IMR-90 (cell line): Measurements from ENCODE around the gene CNGB1. TPM values are rescaled to one million over a fixed set of nuclear protein-coding genes. Genes with fewer than 3 reads are reported as not detected.

Experiments
- ATAC-seq: fragments of 200-7000 bp; cut with Tn5 transposase; 2 replicates; pipeline ENCODE4 v1.9.1; 2020; ENCODE audit warnings: low read depth, mild to moderate bottlenecking, moderate library complexity
- BruUV-seq: library from RNA; stranded (reverse); fragments of 400-500 nt; replicated peaks from 2 replicates; lab custom pipeline; 2021; lab: Mats Ljungman, UMichigan
- CTCF ChIA-PET: fragments of 300-600 bp; formaldehyde crosslinking; extraction: SDS; loops from one replicate; lab custom pipeline; 2021; ENCODE audit warnings: antibody characterized with exemption; lab: Yijun Ruan, JAX
- POLR2A ChIA-PET: fragments of 300-600 bp; sonication (Branson Sonifier 250); formaldehyde crosslinking; loops from one replicate; lab custom pipeline; 2022; ENCODE audit warnings: antibody characterized with exemption; ENCODE audit not compliant: unreplicated experiment; lab: Charles Lee
- DNase-seq: peaks from one replicate; pipeline ENCODE4 v3.0.0; 2013
- H2AFZ ChIP-seq: replicated peaks from 2 replicates; pipeline ENCODE3; 2013; ENCODE audit warnings: low read length, mild to moderate bottlenecking; ENCODE audit not compliant: poor library complexity
- H2AK5ac ChIP-seq: 2 replicates; pipeline ENCODE4 v1.6.1; 2013; ENCODE audit warnings: low read depth, low read length, inconsistent platforms
- H2AK9ac ChIP-seq: replicated peaks from 2 replicates; pipeline ENCODE3; 2013; ENCODE audit warnings: mild to moderate bottlenecking, low read depth, low read length, moderate library complexity; ENCODE audit not compliant: poor library complexity
- H2BK120ac ChIP-seq: 2 replicates; pipeline ENCODE4 v1.6.1; 2013; ENCODE audit warnings: low read depth, low read length, inconsistent platforms
- H2BK15ac ChIP-seq: 3 replicates; pipeline ENCODE4 v1.6.1; 2013; ENCODE audit warnings: low read depth, low read length, inconsistent platforms
- H2BK20ac ChIP-seq: 2 replicates; pipeline ENCODE4 v1.6.1; 2013; ENCODE audit warnings: low read depth, mild to moderate bottlenecking, inconsistent platforms, low read length, moderate library complexity
- H2BK5ac ChIP-seq: 2 replicates; pipeline ENCODE4 v1.6.1; 2013; ENCODE audit warnings: mild to moderate bottlenecking, low read depth, low read length, inconsistent platforms; ENCODE audit not compliant: poor library complexity, severe bottlenecking
- H3K14ac ChIP-seq: replicated peaks from 2 replicates; pipeline ENCODE4 v1.6.1; 2013; ENCODE audit warnings: low read depth, low read length, inconsistent platforms
- H3K18ac ChIP-seq: 2 replicates; pipeline ENCODE4 v1.6.1; 2013; ENCODE audit warnings: low read depth, low read length, control low read depth
- H3K23ac ChIP-seq: 2 replicates; pipeline ENCODE4 v1.6.1; 2013; ENCODE audit warnings: low read depth, low read length, inconsistent platforms
- H3K27ac ChIP-seq: 2 replicates; pipeline ENCODE4 v1.5.1; 2013; ENCODE audit warnings: mild to moderate bottlenecking, control low read depth, low read length; ENCODE audit not compliant: insufficient read depth
- H3K27me3 ChIP-seq: 2 replicates; pipeline ENCODE4 v1.6.1; 2013; ENCODE audit warnings: low read length; ENCODE audit not compliant: control insufficient read depth, insufficient read depth
- H3K36me3 ChIP-seq: 2 replicates; pipeline ENCODE4 v1.6.1; 2013; ENCODE audit warnings: low read length, mixed read lengths; ENCODE audit not compliant: control insufficient read depth, insufficient read depth
- H3K4ac ChIP-seq: 2 replicates; pipeline ENCODE4 v1.6.1; 2013; ENCODE audit warnings: low read depth, low read length, inconsistent platforms
- H3K4me1 ChIP-seq: 2 replicates; pipeline ENCODE4 v1.6.1; 2013; ENCODE audit warnings: low read length, mixed read lengths; ENCODE audit not compliant: control insufficient read depth, insufficient read depth
- H3K4me2 ChIP-seq: 2 replicates; pipeline ENCODE4 v1.6.1; 2013; ENCODE audit warnings: low read depth, mild to moderate bottlenecking, control low read depth, low read length, moderate library complexity
- H3K4me3 ChIP-seq: 2 replicates; pipeline ENCODE4 v1.5.1; 2013; ENCODE audit warnings: low read depth, mild to moderate bottlenecking, control low read depth, low read length, moderate library complexity; ENCODE audit not compliant: insufficient read depth
- H3K56ac ChIP-seq: 2 replicates; pipeline ENCODE4 v1.6.1; 2013; ENCODE audit warnings: low read length, inconsistent platforms; ENCODE audit not compliant: insufficient read depth; ENCODE audit errors: extremely low read depth
- H3K79me1 ChIP-seq, 2 experiments: 2 replicates each; pipeline ENCODE4 v1.6.1; 2013; ENCODE audit warnings: low read length in 2 of 2, inconsistent platforms in 1 of 2, low read depth in 1 of 2
- H3K9ac ChIP-seq: 2 replicates; pipeline ENCODE4 v1.6.1; 2013; ENCODE audit warnings: low read depth, low read length, control low read depth
- H3K9me1 ChIP-seq: 2 replicates; pipeline ENCODE4 v1.6.1; 2013; ENCODE audit warnings: low read length, inconsistent platforms; ENCODE audit not compliant: insufficient read depth
- H3K9me3 ChIP-seq: 2 replicates; pipeline ENCODE4 v1.6.1; 2013; ENCODE audit warnings: low read length; ENCODE audit not compliant: control insufficient read depth, insufficient read depth
- H4K20me1 ChIP-seq: 2 replicates; pipeline ENCODE4 v1.6.1; 2013; ENCODE audit warnings: low read length, inconsistent platforms; ENCODE audit not compliant: insufficient read depth
- H4K5ac ChIP-seq: 2 replicates; pipeline ENCODE4 v1.6.1; 2013; ENCODE audit warnings: mild to moderate bottlenecking, low read depth, low read length, control low read depth
- H4K8ac ChIP-seq, 2 experiments: 2 replicates each; pipeline ENCODE4 v1.6.1; 2013; ENCODE audit warnings: low read depth in 2 of 2, low read length in 2 of 2, control low read depth in 1 of 2, inconsistent platforms in 1 of 2
- H4K91ac ChIP-seq: 2 replicates; pipeline ENCODE4 v1.6.1; 2013; ENCODE audit warnings: low read depth, low read length, inconsistent platforms; ENCODE audit not compliant: insufficient read depth
- MAZ ChIP-seq: IDR thresholded peaks from 2 replicates; pipeline ENCODE4 v1.6.1; 2012; ENCODE audit warnings: low read depth, mild to moderate bottlenecking, low read length, improper control_type of control experiment, moderate library complexity, borderline replicate concordance
- NFE2L2 ChIP-seq: fragments of 150-350 bp; IDR thresholded peaks from 2 replicates; pipeline ENCODE4 v1.6.1; 2016; ENCODE audit warnings: low read depth, mild to moderate bottlenecking, low read length
- WGBS, 2 experiments: methylation state at CpG; one replicate each; pipeline versions ENCODE4 v1.1.5 to v1.1.7; 2013; ENCODE audit warnings: missing lambda C conversion rate in 2 of 2; ENCODE audit not compliant: insufficient read length in 1 of 2; ENCODE audit errors: extremely low coverage in 2 of 2; 5-methylcytosine and 5-hydroxymethylcytosine counted together
- dilution Hi-C: fragments of 300-500 bp; cut with HindIII; formaldehyde crosslinking; loops from one replicate; pipeline ENCODE4 v1.14.3; 2018; ENCODE audit warnings: low sequenced_read_pairs; ENCODE audit not compliant: unreplicated experiment
- in situ Hi-C: fragments of 300-500 bp; cut with MboI; formaldehyde crosslinking; loops from 3 replicates; pipeline ENCODE4 v1.14.3; 2019; ENCODE audit warnings: low sequenced_read_pairs, inconsistent platforms, mixed read lengths
- intact Hi-C: fragments of 100-400 bp; cut with micrococcal nuclease; formaldehyde crosslinking; loops from 2 replicates; pipeline ENCODE4 v1.10.0; 2022
- polyA plus RNA-seq, 3 experiments: library from polyadenylated mRNA; depleted of rRNA; stranded (reverse); fragments of >200 nt; gene quantifications; 2 replicates each; pipeline ENCODE4 v1.2.3, GENCODE V29; 2012; ENCODE audit warnings: low replicate concordance in 1 of 3
- total RNA-seq: library from RNA; depleted of rRNA; stranded (reverse); fragments of >200 nt; gene quantifications from 2 replicates; pipeline ENCODE4 v1.2.3, GENCODE V29; 2012

The CNGB1 gene
- total and polyA plus RNA-seq, 2 of the 4 experiments (the other 2 are of a cell fraction): not detected

DNA sequence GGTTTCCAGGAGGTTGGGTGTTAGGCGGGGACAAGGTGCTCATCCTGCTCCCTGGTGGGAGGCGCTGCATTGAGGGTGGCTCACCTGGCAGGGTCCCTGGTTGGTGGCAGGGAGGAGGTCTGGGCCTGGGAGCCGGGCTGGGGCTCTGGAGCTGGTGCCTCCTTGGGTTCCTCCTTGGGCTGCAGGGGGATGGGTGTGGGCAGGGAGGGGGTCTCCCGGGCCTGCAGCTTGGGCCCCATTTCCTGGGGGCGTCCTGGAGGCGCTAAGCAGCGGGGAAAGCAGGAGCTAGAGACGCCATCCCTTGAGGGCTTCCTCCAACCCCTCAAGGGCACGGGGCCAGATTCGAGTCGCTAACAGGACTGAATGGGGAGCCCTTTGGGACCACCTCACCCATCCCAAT, 11.1 kb downstream of the CNGB1 start:
- Histone ChIP-seq H2BK120ac (no peak overlapping the region), H2AFZ (no peak overlapping the region), H3K9me1 (no peaks in the 10 kb centered on the region), H3K27me3 (peaks cover 57% of the 10 kb centered on the region), H3K18ac (no peak overlapping the region), H3K4me1 (no peaks in the 10 kb centered on the region), H2BK5ac (no peak overlapping the region), H3K4me2 (no peak overlapping the region), H3K36me3 (no peaks in the 10 kb centered on the region), H4K20me1 (no peaks in the 10 kb centered on the region), H3K14ac (no peak overlapping the region), H2BK15ac (no peak overlapping the region), H3K4ac (no peak overlapping the region), H3K9ac (no peak overlapping the region), H3K9me3 (no peaks in the 10 kb centered on the region), H3K23ac (no peak overlapping the region), H4K5ac (no peak overlapping the region), H3K56ac (no peak overlapping the region), H4K8ac (no peak overlapping the region), H2AK5ac (no peak overlapping the region), H3K79me1 (no peaks in the 10 kb centered on the region), H4K91ac (no peak overlapping the region), H3K4me3 (no peak overlapping the region), H3K27ac (no peak overlapping the region), H2BK20ac (no peak overlapping the region), H2AK9ac (no peak overlapping the region)
- in situ Hi-C loops: no loop called here
- 41% methylated on average over 4 of the region's 11 CpGs; no CpG with 5 or more reads in 1 of the 2 experiments for WGBS, 2 experiments
- no peak for TF ChIP-seq NFE2L2
- TF ChIP-seq MAZ: no peak
- no TSS peak for BruUV-seq
- POLR2A ChIA-PET: interaction anchor here (0.5 kb wide), 1 partner anchor 709 kb away, joined by 19 read pairs; no protein-coding TSS in a partner anchor
- CTCF ChIA-PET: no interaction called here
- ATAC-seq (no peak), DNase-seq (no peak)
- intact Hi-C loops: no loop called here
- dilution Hi-C loops: no loop called here
